ENCODE measurements around the gene RMRP.

DNA sequence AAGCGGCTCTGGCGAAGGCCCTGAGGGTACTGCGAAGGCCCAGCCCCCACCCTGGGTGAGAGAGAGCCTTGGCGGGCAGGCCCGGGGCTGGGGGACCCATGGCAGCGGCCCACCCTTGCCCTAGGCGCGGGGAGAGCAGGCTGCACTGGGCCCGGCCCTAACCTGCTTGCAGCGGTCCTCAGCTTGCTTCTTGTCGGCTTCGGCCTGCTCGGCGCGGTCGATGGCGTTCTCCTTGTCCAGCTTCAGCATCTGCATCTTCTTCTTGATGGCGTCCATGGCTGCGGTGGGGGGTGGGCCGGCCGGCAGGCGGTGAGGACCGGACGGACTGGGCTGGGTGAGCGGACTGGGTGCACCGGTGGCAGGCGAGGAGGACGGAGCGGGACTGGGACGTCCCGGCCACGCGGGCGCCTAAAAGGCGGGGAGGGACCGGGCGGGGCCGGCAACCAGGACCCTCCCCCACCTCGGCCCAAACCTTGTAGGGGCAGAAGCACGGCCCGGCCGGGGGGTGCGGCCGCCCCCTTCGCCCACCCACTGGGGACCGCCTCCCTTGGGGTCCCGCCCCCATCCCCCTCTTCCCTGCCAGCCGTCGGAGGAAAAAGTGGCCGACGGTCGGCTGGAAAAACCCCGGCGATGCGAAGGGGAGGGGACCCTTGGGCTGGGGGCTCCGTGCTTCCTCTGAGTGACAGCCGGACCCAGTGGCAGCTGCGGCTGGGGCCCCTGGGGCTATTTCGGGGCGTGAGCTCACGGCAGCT is 31.9 kb upstream of the RMRP start, which contains the start of gene TPM2:
- TF ChIP-seq ZNF274 (IDR thresholded peaks at IDR 0.05; ENCODE audit: borderline replicate concordance, low read depth, low read length): no peak
- TF ChIP-seq, protein P1, sequence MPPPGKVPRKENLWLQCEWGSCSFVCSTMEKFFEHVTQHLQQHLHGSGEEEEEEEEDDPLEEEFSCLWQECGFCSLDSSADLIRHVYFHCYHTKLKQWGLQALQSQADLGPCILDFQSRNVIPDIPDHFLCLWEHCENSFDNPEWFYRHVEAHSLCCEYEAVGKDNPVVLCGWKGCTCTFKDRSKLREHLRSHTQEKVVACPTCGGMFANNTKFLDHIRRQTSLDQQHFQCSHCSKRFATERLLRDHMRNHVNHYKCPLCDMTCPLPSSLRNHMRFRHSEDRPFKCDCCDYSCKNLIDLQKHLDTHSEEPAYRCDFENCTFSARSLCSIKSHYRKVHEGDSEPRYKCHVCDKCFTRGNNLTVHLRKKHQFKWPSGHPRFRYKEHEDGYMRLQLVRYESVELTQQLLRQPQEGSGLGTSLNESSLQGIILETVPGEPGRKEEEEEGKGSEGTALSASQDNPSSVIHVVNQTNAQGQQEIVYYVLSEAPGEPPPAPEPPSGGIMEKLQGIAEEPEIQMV (tag; conservative IDR thresholded peaks at IDR 0.05; ENCODE audit: low read depth): no peak
- TF ChIP-seq POLR2A (conservative IDR thresholded peaks at IDR 0.05): no peak
- no peak for TF ChIP-seq CHD2 (IDR thresholded peaks at IDR 0.05; ENCODE audit: low read depth, low read length)
- TF ChIP-seq KAT2B (IDR thresholded peaks at IDR 0.05; ENCODE audit: low read depth, low read length): no peak
- no peak for TF ChIP-seq HNRNPL (IDR thresholded peaks at IDR 0.05; ENCODE audit: low read depth, low read length)
- no peak for TF ChIP-seq BCL6 (CRISPR knock-in tag; IDR thresholded peaks at IDR 0.05)
- no peak for TF ChIP-seq MEF2D (tag; conservative IDR thresholded peaks at IDR 0.05; ENCODE audit: low read depth)
- TF ChIP-seq, protein P2, sequence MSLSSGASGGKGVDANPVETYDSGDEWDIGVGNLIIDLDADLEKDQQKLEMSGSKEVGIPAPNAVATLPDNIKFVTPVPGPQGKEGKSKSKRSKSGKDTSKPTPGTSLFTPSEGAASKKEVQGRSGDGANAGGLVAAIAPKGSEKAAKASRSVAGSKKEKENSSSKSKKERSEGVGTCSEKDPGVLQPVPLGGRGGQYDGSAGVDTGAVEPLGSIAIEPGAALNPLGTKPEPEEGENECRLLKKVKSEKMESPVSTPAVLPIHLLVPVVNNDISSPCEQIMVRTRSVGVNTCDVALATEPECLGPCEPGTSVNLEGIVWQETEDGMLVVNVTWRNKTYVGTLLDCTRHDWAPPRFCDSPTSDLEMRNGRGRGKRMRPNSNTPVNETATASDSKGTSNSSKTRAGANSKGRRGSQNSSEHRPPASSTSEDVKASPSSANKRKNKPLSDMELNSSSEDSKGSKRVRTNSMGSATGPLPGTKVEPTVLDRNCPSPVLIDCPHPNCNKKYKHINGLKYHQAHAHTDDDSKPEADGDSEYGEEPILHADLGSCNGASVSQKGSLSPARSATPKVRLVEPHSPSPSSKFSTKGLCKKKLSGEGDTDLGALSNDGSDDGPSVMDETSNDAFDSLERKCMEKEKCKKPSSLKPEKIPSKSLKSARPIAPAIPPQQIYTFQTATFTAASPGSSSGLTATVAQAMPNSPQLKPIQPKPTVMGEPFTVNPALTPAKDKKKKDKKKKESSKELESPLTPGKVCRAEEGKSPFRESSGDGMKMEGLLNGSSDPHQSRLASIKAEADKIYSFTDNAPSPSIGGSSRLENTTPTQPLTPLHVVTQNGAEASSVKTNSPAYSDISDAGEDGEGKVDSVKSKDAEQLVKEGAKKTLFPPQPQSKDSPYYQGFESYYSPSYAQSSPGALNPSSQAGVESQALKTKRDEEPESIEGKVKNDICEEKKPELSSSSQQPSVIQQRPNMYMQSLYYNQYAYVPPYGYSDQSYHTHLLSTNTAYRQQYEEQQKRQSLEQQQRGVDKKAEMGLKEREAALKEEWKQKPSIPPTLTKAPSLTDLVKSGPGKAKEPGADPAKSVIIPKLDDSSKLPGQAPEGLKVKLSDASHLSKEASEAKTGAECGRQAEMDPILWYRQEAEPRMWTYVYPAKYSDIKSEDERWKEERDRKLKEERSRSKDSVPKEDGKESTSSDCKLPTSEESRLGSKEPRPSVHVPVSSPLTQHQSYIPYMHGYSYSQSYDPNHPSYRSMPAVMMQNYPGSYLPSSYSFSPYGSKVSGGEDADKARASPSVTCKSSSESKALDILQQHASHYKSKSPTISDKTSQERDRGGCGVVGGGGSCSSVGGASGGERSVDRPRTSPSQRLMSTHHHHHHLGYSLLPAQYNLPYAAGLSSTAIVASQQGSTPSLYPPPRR (CRISPR knock-in tag; IDR thresholded peaks at IDR 0.05; ENCODE audit: borderline replicate concordance): no peak
- TF ChIP-seq EP400 (IDR thresholded peaks at IDR 0.05): no peak
- TF ChIP-seq, protein P3, sequence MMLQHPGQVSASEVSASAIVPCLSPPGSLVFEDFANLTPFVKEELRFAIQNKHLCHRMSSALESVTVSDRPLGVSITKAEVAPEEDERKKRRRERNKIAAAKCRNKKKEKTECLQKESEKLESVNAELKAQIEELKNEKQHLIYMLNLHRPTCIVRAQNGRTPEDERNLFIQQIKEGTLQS (IDR thresholded peaks at IDR 0.05): no peak
- TF ChIP-seq, protein P3 (CRISPR knock-in tag; conservative IDR thresholded peaks at IDR 0.05): no peak
- TF ChIP-seq, protein P4, sequence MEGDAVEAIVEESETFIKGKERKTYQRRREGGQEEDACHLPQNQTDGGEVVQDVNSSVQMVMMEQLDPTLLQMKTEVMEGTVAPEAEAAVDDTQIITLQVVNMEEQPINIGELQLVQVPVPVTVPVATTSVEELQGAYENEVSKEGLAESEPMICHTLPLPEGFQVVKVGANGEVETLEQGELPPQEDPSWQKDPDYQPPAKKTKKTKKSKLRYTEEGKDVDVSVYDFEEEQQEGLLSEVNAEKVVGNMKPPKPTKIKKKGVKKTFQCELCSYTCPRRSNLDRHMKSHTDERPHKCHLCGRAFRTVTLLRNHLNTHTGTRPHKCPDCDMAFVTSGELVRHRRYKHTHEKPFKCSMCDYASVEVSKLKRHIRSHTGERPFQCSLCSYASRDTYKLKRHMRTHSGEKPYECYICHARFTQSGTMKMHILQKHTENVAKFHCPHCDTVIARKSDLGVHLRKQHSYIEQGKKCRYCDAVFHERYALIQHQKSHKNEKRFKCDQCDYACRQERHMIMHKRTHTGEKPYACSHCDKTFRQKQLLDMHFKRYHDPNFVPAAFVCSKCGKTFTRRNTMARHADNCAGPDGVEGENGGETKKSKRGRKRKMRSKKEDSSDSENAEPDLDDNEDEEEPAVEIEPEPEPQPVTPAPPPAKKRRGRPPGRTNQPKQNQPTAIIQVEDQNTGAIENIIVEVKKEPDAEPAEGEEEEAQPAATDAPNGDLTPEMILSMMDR (IDR thresholded peaks at IDR 0.05 in 2 of 3, conservative IDR thresholded peaks at IDR 0.05 in 1 of 3; ENCODE audit: insufficient read depth in 2 of 3, low read depth in 1 of 3, low read length in 3 of 3): no peak
